ENCODE measurements around the gene MBOAT1.

MBOAT1 gene

GRCh38 chr6:20069021-20069522 is 143.2 kb downstream of the MBOAT1 start:
- no peak for ATAC-seq
- TF ChIP-seq ZNF565 (CRISPR knock-in tag; conservative IDR thresholded peaks at IDR 0.05; ENCODE audit: low read depth) (no peak), ZFP3 (CRISPR knock-in tag; IDR thresholded peaks at IDR 0.05) (no peak), TSHZ2 (CRISPR knock-in tag; IDR thresholded peaks at IDR 0.05) (no peak), CREB5 (CRISPR knock-in tag; IDR thresholded peaks at IDR 0.05; ENCODE audit: low read depth) (no peak), SNAI2 (CRISPR knock-in tag; IDR thresholded peaks at IDR 0.05) (no peak), TCF4 (CRISPR knock-in tag; IDR thresholded peaks at IDR 0.05; ENCODE audit: borderline replicate concordance) (no peak), PATZ1 (CRISPR knock-in tag; IDR thresholded peaks at IDR 0.05; ENCODE audit: borderline replicate concordance) (no peak), POU6F1 (CRISPR knock-in tag; IDR thresholded peaks at IDR 0.05; ENCODE audit: borderline replicate concordance, low read depth) (no peak), ZC3H10 (CRISPR knock-in tag; IDR thresholded peaks at IDR 0.05) (no peak), ESRRG (CRISPR knock-in tag; IDR thresholded peaks at IDR 0.05) (no peak), CSRNP3 (CRISPR knock-in tag; IDR thresholded peaks at IDR 0.05) (no peak), ISL1 (CRISPR knock-in tag; IDR thresholded peaks at IDR 0.05) (no peak), TOX (CRISPR knock-in tag; IDR thresholded peaks at IDR 0.05; ENCODE audit: borderline replicate concordance) (no peak), OSR1 (CRISPR knock-in tag; IDR thresholded peaks at IDR 0.05) (no peak), PPARA (CRISPR knock-in tag; IDR thresholded peaks at IDR 0.05; ENCODE audit: borderline replicate concordance) (no peak), ZNF8 (CRISPR knock-in tag; IDR thresholded peaks at IDR 0.05) (no peak), ZNF70 (CRISPR knock-in tag; IDR thresholded peaks at IDR 0.05) (no peak), ARNTL (CRISPR knock-in tag; IDR thresholded peaks at IDR 0.05; ENCODE audit: borderline replicate concordance, low read depth) (no peak), BACH2 (CRISPR knock-in tag; IDR thresholded peaks at IDR 0.05; ENCODE audit: borderline replicate concordance) (no peak)

- ATAC-seq, result no peak
- TF ChIP-seq PATZ1 (CRISPR knock-in tag; IDR thresholded peaks at IDR 0.05; ENCODE audit: borderline replicate concordance) (no peak), RARB (CRISPR knock-in tag; IDR thresholded peaks at IDR 0.05) (no peak), ESRRG (CRISPR knock-in tag; IDR thresholded peaks at IDR 0.05) (no peak), CSDC2 (CRISPR knock-in tag; IDR thresholded peaks at IDR 0.05) (no peak), TOX (CRISPR knock-in tag; IDR thresholded peaks at IDR 0.05; ENCODE audit: borderline replicate concordance) (no peak), GLIS3 (CRISPR knock-in tag; IDR thresholded peaks at IDR 0.05) (no peak), ZC3H10 (CRISPR knock-in tag; IDR thresholded peaks at IDR 0.05) (no peak), OSR1 (CRISPR knock-in tag; IDR thresholded peaks at IDR 0.05) (no peak), ISL1 (CRISPR knock-in tag; IDR thresholded peaks at IDR 0.05) (no peak), POU6F1 (CRISPR knock-in tag; IDR thresholded peaks at IDR 0.05; ENCODE audit: borderline replicate concordance, low read depth) (no peak), ZNF565 (CRISPR knock-in tag; conservative IDR thresholded peaks at IDR 0.05; ENCODE audit: low read depth) (no peak)
Observed at GRCh38 chr6:20068421-20068988, 143.8 kb downstream of the MBOAT1 start.

Data from SK-N-SH treated with all-trans-retinoic acid at 6 μM for 48 hours (cell line).